ENCODE measurements around the gene PPP1CA.

PPP1CA gene

GRCh38 chr11:67366546-67366945, 35.1 kb downstream of the PPP1CA start:
- Histone ChIP-seq H2BK12ac (ENCODE audit: low read length in 2 of 2) (no peak overlapping the region), H3K27me3 (ENCODE audit: control insufficient read depth in 1 of 2, insufficient read depth in 1 of 2, low read length in 2 of 2) (no peaks in the 10 kb centered on the region), H2AFZ (ENCODE audit: low read depth, low read length) (no peak overlapping the region), H2BK5ac (ENCODE audit: low read depth, low read length, poor library complexity, severe bottlenecking) (no peak overlapping the region), H3K79me1 (replicated peaks; ENCODE audit: low read length, poor library complexity, severe bottlenecking) (peaks cover 18% of the 10 kb centered on the region), H3K4me3 (ENCODE audit: insufficient read depth in 1 of 2, low read depth in 1 of 2, low read length in 2 of 2) (peak overlapping the region in 1 of 2 experiments; percentile 32), H3K4me1 (ENCODE audit: control insufficient read depth, insufficient read depth, low read depth, low read length) (peaks cover 56% of the 10 kb centered on the region), H3K9me3 (ENCODE audit: control insufficient read depth, low read length) (no peaks in the 10 kb centered on the region), H2BK120ac (ENCODE audit: low read depth, low read length) (no peak overlapping the region), H2BK15ac (ENCODE audit: low read depth, poor library complexity, severe bottlenecking) (no peak overlapping the region), H3K36me3 (ENCODE audit: control insufficient read depth in 1 of 2, insufficient read depth in 2 of 2, low read depth in 1 of 2, low read length in 2 of 2) (peaks cover 39 to 56% of the 10 kb centered on the region in 2 experiments), H2AK5ac (ENCODE audit: low read length, severe bottlenecking) (no peak overlapping the region), H3K27ac (ENCODE audit: low read length, poor library complexity, severe bottlenecking) (no peak overlapping the region), H3K4me2 (ENCODE audit: low read length, poor library complexity, severe bottlenecking) (no peak overlapping the region), H4K8ac (ENCODE audit: low read length) (no peak overlapping the region), H3K14ac (ENCODE audit: low read length in 2 of 2) (no peak overlapping the region), H3K23ac (ENCODE audit: low read length in 2 of 2) (no peak overlapping the region), H4K91ac (ENCODE audit: low read length) (no peak overlapping the region), H3K9ac (ENCODE audit: low read length) (peak overlapping the region; percentile 41), H3K18ac (ENCODE audit: low read depth in 1 of 2, low read length in 2 of 2) (no peak overlapping the region), H3K4ac (ENCODE audit: low read depth in 1 of 2, low read length in 2 of 2) (no peak overlapping the region)
- no peak for DNase-seq
- WGBS, result 76% methylated on average over 6 of the region's 8 CpGs

GRCh38 chr11:67365736-67366444, 35.8 kb downstream of the PPP1CA start:
- Histone ChIP-seq H2AK5ac (ENCODE audit: low read length, severe bottlenecking) (no peak overlapping the region), H2BK15ac (ENCODE audit: low read depth, poor library complexity, severe bottlenecking) (no peak overlapping the region), H3K14ac (ENCODE audit: low read length in 2 of 2) (no peak overlapping the region), H4K8ac (ENCODE audit: low read length) (no peak overlapping the region), H4K91ac (ENCODE audit: low read length) (no peak overlapping the region), H2BK120ac (ENCODE audit: low read depth, low read length) (no peak overlapping the region), H3K9me3 (ENCODE audit: control insufficient read depth, low read length) (no peaks in the 10 kb centered on the region), H2AFZ (ENCODE audit: low read depth, low read length) (no peak overlapping the region), H3K27ac (ENCODE audit: low read length, poor library complexity, severe bottlenecking) (no peak overlapping the region), H3K18ac (ENCODE audit: low read depth in 1 of 2, low read length in 2 of 2) (no peak overlapping the region), H3K27me3 (ENCODE audit: control insufficient read depth in 1 of 2, insufficient read depth in 1 of 2, low read length in 2 of 2) (no peaks in the 10 kb centered on the region), H3K4me2 (ENCODE audit: low read length, poor library complexity, severe bottlenecking) (no peak overlapping the region), H3K23ac (ENCODE audit: low read length in 2 of 2) (no peak overlapping the region), H2BK5ac (ENCODE audit: low read depth, low read length, poor library complexity, severe bottlenecking) (no peak overlapping the region), H2BK12ac (ENCODE audit: low read length in 2 of 2) (no peak overlapping the region), H3K36me3 (ENCODE audit: control insufficient read depth in 1 of 2, insufficient read depth in 2 of 2, low read depth in 1 of 2, low read length in 2 of 2) (peaks cover 43 to 55% of the 10 kb centered on the region in 2 experiments), H3K4me1 (ENCODE audit: control insufficient read depth, insufficient read depth, low read depth, low read length) (peaks cover 49% of the 10 kb centered on the region), H3K4ac (ENCODE audit: low read depth in 1 of 2, low read length in 2 of 2) (no peak overlapping the region), H3K79me1 (replicated peaks; ENCODE audit: low read length, poor library complexity, severe bottlenecking) (peaks cover 22% of the 10 kb centered on the region), H3K4me3 (ENCODE audit: insufficient read depth in 1 of 2, low read depth in 1 of 2, low read length in 2 of 2) (peak overlapping the region in 1 of 2 experiments; percentile 32), H3K9ac (ENCODE audit: low read length) (peak overlapping the region; percentile 41)
- DNase-seq, result no peak
- 81% methylated on average over 14 of the region's 14 CpGs for WGBS

GRCh38 chr11:67364783-67365722, 36.6 kb downstream of the PPP1CA start:
- DNase-seq, result no peak
- Histone ChIP-seq H4K91ac (ENCODE audit: low read length) (peak overlapping the region; percentile 16), H4K8ac (ENCODE audit: low read length) (no peak overlapping the region), H3K14ac (ENCODE audit: low read length in 2 of 2) (no peak overlapping the region), H3K4me1 (ENCODE audit: control insufficient read depth, insufficient read depth, low read depth, low read length) (peaks cover 41% of the 10 kb centered on the region), H3K79me1 (replicated peaks; ENCODE audit: low read length, poor library complexity, severe bottlenecking) (peaks cover 22% of the 10 kb centered on the region), H2AK5ac (ENCODE audit: low read length, severe bottlenecking) (no peak overlapping the region), H3K4me3 (ENCODE audit: insufficient read depth in 1 of 2, low read depth in 1 of 2, low read length in 2 of 2) (no peak overlapping the region), H2BK15ac (ENCODE audit: low read depth, poor library complexity, severe bottlenecking) (no peak overlapping the region), H3K4ac (ENCODE audit: low read depth in 1 of 2, low read length in 2 of 2) (no peak overlapping the region), H3K27me3 (ENCODE audit: control insufficient read depth in 1 of 2, insufficient read depth in 1 of 2, low read length in 2 of 2) (no peaks in the 10 kb centered on the region), H2BK120ac (ENCODE audit: low read depth, low read length) (no peak overlapping the region), H3K23ac (ENCODE audit: low read length in 2 of 2) (no peak overlapping the region), H2AFZ (ENCODE audit: low read depth, low read length) (no peak overlapping the region), H2BK5ac (ENCODE audit: low read depth, low read length, poor library complexity, severe bottlenecking) (no peak overlapping the region), H3K18ac (ENCODE audit: low read depth in 1 of 2, low read length in 2 of 2) (no peak overlapping the region), H3K27ac (ENCODE audit: low read length, poor library complexity, severe bottlenecking) (no peak overlapping the region), H3K9me3 (ENCODE audit: control insufficient read depth, low read length) (no peaks in the 10 kb centered on the region), H3K36me3 (ENCODE audit: control insufficient read depth in 1 of 2, insufficient read depth in 2 of 2, low read depth in 1 of 2, low read length in 2 of 2) (peaks cover 43 to 52% of the 10 kb centered on the region in 2 experiments), H3K4me2 (ENCODE audit: low read length, poor library complexity, severe bottlenecking) (no peak overlapping the region), H3K9ac (ENCODE audit: low read length) (no peak overlapping the region), H2BK12ac (ENCODE audit: low read length in 2 of 2) (peak overlapping the region in 1 of 2 experiments; percentile 12)
- 94% methylated on average over 22 of the region's 24 CpGs for WGBS

GRCh38 chr11:67364169-67364568, 37.5 kb downstream of the PPP1CA start:
- Histone ChIP-seq H2BK5ac (ENCODE audit: low read depth, low read length, poor library complexity, severe bottlenecking) (no peak overlapping the region), H3K27ac (ENCODE audit: low read length, poor library complexity, severe bottlenecking) (no peak overlapping the region), H3K9ac (ENCODE audit: low read length) (no peak overlapping the region), H3K23ac (ENCODE audit: low read length in 2 of 2) (no peak overlapping the region), H2BK120ac (ENCODE audit: low read depth, low read length) (no peak overlapping the region), H3K4me3 (ENCODE audit: insufficient read depth in 1 of 2, low read depth in 1 of 2, low read length in 2 of 2) (no peak overlapping the region), H2AK5ac (ENCODE audit: low read length, severe bottlenecking) (no peak overlapping the region), H3K4me2 (ENCODE audit: low read length, poor library complexity, severe bottlenecking) (no peak overlapping the region), H2BK15ac (ENCODE audit: low read depth, poor library complexity, severe bottlenecking) (no peak overlapping the region), H3K36me3 (ENCODE audit: control insufficient read depth in 1 of 2, insufficient read depth in 2 of 2, low read depth in 1 of 2, low read length in 2 of 2) (peaks cover 43 to 52% of the 10 kb centered on the region in 2 experiments), H4K91ac (ENCODE audit: low read length) (no peak overlapping the region), H2AFZ (ENCODE audit: low read depth, low read length) (no peak overlapping the region), H3K14ac (ENCODE audit: low read length in 2 of 2) (no peak overlapping the region), H3K18ac (ENCODE audit: low read depth in 1 of 2, low read length in 2 of 2) (no peak overlapping the region), H3K4ac (ENCODE audit: low read depth in 1 of 2, low read length in 2 of 2) (no peak overlapping the region), H3K9me3 (ENCODE audit: control insufficient read depth, low read length) (no peaks in the 10 kb centered on the region), H3K27me3 (ENCODE audit: control insufficient read depth in 1 of 2, insufficient read depth in 1 of 2, low read length in 2 of 2) (no peaks in the 10 kb centered on the region), H4K8ac (ENCODE audit: low read length) (no peak overlapping the region), H2BK12ac (ENCODE audit: low read length in 2 of 2) (no peak overlapping the region), H3K4me1 (ENCODE audit: control insufficient read depth, insufficient read depth, low read depth, low read length) (peaks cover 32% of the 10 kb centered on the region), H3K79me1 (replicated peaks; ENCODE audit: low read length, poor library complexity, severe bottlenecking) (peaks cover 22% of the 10 kb centered on the region)
- WGBS, result 99% methylated on average over 3 of the region's 3 CpGs
- DNase-seq, result no peak

All from mesenchymal stem cell (in vitro differentiated cells and primary cell).